Measurements from ENCODE around the gene ITGB7. TPM values are rescaled to one million over a fixed set of nuclear protein-coding genes. Genes with fewer than 3 reads are reported as not detected.

Gene ITGB7
- total and polyA plus RNA-seq, 2 donors (not counting 3 experiments of a cell fraction or from before 2014, with no cell fraction given) = 0.17 TPM; not detected in 1

- intact Hi-C loops (cut with micrococcal nuclease) = loop anchor here (5.0 kb wide), 1 partner anchor 278 kb away; the partner anchor contains the start of gene TARBP2
These were observed 17.2 kb upstream of the ITGB7 start for GRCh38 chr12:53224061-53224896.

More at GRCh38 chr12:53224061-53224896, 17.2 kb upstream of the ITGB7 start:
- no TSS peak for BruUV-seq (replicated peaks)
- no peaks in the 10 kb centered on the region for H3K9me3 ChIP-seq (replicated peaks; ENCODE audit: control insufficient read depth, insufficient read depth, low read length)
- no peak overlapping the region for H3K4me3 ChIP-seq (replicated peaks in 1 of 3; ENCODE audit: insufficient read depth in 1 of 3, low read depth in 1 of 3, low read length in 3 of 3)
- DNase-seq (ENCODE audit: low read depth, low spot score) (no peak), FAIRE-seq (no peak)
- no peaks in the 10 kb centered on the region for H3K27me3 ChIP-seq (ENCODE audit: control insufficient read depth in 2 of 2, insufficient read depth in 2 of 2, low read length in 2 of 2)
- H3K9me1 ChIP-seq (replicated peaks; ENCODE audit: control insufficient read depth, extremely low read depth, insufficient read depth, low read length) = no peaks in the 10 kb centered on the region
- ChIA-PET CTCF (interaction anchor here (1.2 kb wide), 1 partner anchor 27 kb away, joined by 3 read pairs; no protein-coding TSS in a partner anchor), POLR2A (no interaction called here)
- dilution Hi-C loops (cut with MboI; ENCODE audit: extremely low pct_ligation_motif_present, low sequenced_read_pairs) = no loop called here
- H3K9ac ChIP-seq (replicated peaks; ENCODE audit: extremely low read depth, insufficient read depth, low read length) = no peak overlapping the region
- no peaks in the 10 kb centered on the region for H4K20me1 ChIP-seq (replicated peaks; ENCODE audit: control insufficient read depth, extremely low read depth, insufficient read depth, low read length)
- H2AFZ ChIP-seq (ENCODE audit: low read depth, low read length) = no peak overlapping the region
- no peaks in the 10 kb centered on the region for H3K79me2 ChIP-seq (ENCODE audit: control insufficient read depth, insufficient read depth, low read length)
- no peaks in the 10 kb centered on the region for H3K36me3 ChIP-seq (ENCODE audit: control insufficient read depth in 2 of 2, extremely low read depth in 1 of 2, insufficient read depth in 2 of 2, low read length in 2 of 2)
- H3K4me1 ChIP-seq (ENCODE audit: control insufficient read depth, extremely low read depth, insufficient read depth, low read length) = peaks cover 32% of the 10 kb centered on the region
- no peak overlapping the region for H3K4me2 ChIP-seq (ENCODE audit: insufficient read depth, low read length)
- TF ChIP-seq POLR2AphosphoS5 (IDR thresholded peaks at IDR 0.05; ENCODE audit: insufficient read depth, low read depth, low read length) (no peak), CTCF (IDR thresholded peaks at IDR 0.05; ENCODE audit: extremely low read depth in 1 of 2, insufficient read depth in 1 of 2, low read depth in 1 of 2, low read length in 2 of 2) (peak in 1 of 2 donors; percentile 23)
- H3K27ac ChIP-seq (ENCODE audit: insufficient read depth, low read depth, low read length) = no peak overlapping the region

All from endothelial cell of umbilical vein (primary cell).